HG02884 (cell line): ENCODE measurements around the gene SPR.
A peak's percentile ranks its signal among the peaks of the same experiment; 100 is the strongest.

ENCODE experiments used
- ATAC-seq: cut with Tn5 transposase; IDR thresholded peaks from one replicate; pipeline ENCODE4 v1.9.1; 2021; ENCODE audit warnings: mild to moderate bottlenecking, moderate library complexity; ENCODE audit not compliant: unreplicated experiment

Gene SPR

GRCh38 chr2:72915320-72915906, 28.2 kb downstream of the SPR start:
- no peak for ATAC-seq

- peak; percentile 33 for ATAC-seq
Observed at GRCh38 chr2:72915907-72916742, 28.9 kb downstream of the SPR start.

GRCh38 chr2:72916743-72917137, 29.5 kb downstream of the SPR start:
- no peak for ATAC-seq

- peak; percentile 45 for ATAC-seq
Observed at GRCh38 chr2:72917138-72917876, 30.1 kb downstream of the SPR start, which contains the start of gene EMX1. TSS of gene EMX1 (plus strand) at chr2:72917519. CDS start at chr2:72917853, 334 bp downstream.

- ATAC-seq, result peak; percentile 5
Observed at GRCh38 chr2:72917877-72918553, 30.8 kb downstream of the SPR start.

- ATAC-seq, result no peak
Observed at GRCh38 chr2:72919414-72920317, 32.5 kb downstream of the SPR start.

- no peak for ATAC-seq
Observed at GRCh38 chr2:72920318-72921087, 33.3 kb downstream of the SPR start.

- no peak for ATAC-seq
Observed at GRCh38 chr2:72921088-72921851, 34.1 kb downstream of the SPR start.

- no peak for ATAC-seq
Observed at GRCh38 chr2:72921853-72922252, 34.6 kb downstream of the SPR start.

- ATAC-seq, result no peak
Observed at GRCh38 chr2:72923833-72924352, 36.7 kb downstream of the SPR start.

GRCh38 chr2:72924353-72925240, 37.4 kb downstream of the SPR start:
- ATAC-seq, result no peak

- no peak for ATAC-seq
Observed at GRCh38 chr2:72925328-72925943, 38.2 kb downstream of the SPR start.

GRCh38 chr2:72926368-72926767, 39.2 kb downstream of the SPR start:
- ATAC-seq, result no peak

- ATAC-seq, result no peak
Observed at GRCh38 chr2:72926811-72927465, 39.7 kb downstream of the SPR start.

- ATAC-seq, result no peak
Observed at GRCh38 chr2:72927619-72928550, 40.7 kb downstream of the SPR start.
